GM19468 (cell line): Measurements from ENCODE around the gene PCDH17.

Experiments
- ATAC-seq: cut with Tn5 transposase; IDR thresholded peaks from one replicate; pipeline ENCODE4 v1.9.1; 2021; ENCODE audit warnings: mild to moderate bottlenecking, moderate library complexity, moderate number of reproducible peaks; ENCODE audit not compliant: unreplicated experiment; ENCODE audit errors: extremely low read depth

The PCDH17 gene, protein sequence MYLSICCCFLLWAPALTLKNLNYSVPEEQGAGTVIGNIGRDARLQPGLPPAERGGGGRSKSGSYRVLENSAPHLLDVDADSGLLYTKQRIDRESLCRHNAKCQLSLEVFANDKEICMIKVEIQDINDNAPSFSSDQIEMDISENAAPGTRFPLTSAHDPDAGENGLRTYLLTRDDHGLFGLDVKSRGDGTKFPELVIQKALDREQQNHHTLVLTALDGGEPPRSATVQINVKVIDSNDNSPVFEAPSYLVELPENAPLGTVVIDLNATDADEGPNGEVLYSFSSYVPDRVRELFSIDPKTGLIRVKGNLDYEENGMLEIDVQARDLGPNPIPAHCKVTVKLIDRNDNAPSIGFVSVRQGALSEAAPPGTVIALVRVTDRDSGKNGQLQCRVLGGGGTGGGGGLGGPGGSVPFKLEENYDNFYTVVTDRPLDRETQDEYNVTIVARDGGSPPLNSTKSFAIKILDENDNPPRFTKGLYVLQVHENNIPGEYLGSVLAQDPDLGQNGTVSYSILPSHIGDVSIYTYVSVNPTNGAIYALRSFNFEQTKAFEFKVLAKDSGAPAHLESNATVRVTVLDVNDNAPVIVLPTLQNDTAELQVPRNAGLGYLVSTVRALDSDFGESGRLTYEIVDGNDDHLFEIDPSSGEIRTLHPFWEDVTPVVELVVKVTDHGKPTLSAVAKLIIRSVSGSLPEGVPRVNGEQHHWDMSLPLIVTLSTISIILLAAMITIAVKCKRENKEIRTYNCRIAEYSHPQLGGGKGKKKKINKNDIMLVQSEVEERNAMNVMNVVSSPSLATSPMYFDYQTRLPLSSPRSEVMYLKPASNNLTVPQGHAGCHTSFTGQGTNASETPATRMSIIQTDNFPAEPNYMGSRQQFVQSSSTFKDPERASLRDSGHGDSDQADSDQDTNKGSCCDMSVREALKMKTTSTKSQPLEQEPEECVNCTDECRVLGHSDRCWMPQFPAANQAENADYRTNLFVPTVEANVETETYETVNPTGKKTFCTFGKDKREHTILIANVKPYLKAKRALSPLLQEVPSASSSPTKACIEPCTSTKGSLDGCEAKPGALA (N-terminal part only)

DNA sequence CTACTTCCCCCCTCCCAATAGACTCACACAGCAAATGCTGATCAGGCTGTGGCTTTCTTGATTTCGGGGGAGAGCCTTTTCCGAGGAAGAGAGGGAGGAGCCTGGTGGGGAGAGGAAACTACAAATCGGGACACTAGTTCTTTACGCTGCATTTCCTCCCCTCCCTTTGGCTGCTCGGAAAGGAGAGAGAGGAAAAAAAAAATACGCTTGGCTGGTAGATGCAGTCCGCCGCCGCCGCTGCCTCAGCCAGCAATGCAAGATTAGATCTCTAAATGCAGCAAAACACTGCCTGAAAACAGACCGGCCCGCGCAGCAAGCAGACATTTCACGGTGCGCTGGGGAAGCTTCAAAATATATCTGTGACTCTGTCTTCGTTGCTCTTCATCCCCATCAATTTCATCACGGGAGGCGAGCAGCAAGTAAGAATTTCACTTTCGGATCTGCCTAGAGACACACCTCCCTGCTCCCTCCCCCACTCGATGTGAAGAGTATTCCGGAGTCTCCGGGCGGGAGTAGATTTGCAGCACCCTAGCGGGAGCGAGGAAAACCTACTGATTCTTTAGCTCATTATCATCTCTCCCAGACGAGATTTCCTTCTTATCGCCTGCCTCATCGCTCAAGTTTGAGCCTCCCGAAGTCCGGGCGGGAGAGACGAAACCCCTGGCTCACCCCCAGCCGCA is at the start of gene PCDH17:
PCDH17 (plus strand) TSS at position 149 of the 680 bp plus-strand sequence. CDS start 803 bp downstream, outside the sequence.
- no peak for ATAC-seq

DNA sequence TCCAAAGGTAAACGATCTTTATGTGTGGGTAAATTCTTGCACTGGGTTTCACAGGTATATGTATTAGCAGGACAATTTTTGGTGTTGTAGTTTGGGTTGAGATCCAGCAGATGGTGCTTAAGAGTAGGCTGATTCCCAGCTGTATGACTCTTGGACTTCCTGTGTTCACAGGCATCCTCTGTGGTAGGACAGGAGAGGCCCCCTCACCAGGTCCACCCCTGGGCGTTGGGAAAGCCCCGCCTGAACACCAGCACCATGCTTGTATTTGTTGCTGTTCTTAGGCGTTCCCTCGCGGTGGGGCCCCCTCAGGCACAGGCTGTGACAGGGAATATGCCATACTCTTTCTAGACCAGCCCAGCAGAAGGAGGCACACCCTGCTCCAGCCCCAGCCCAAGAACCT is 49.5 kb upstream of the PCDH17 start:
- ATAC-seq, result no peak

- no peak for ATAC-seq
These were observed 48.0 kb upstream of the PCDH17 start for GRCh38 chr13:57583529-57583928.

- no peak for ATAC-seq
These were observed 42.9 kb upstream of the PCDH17 start for GRCh38 chr13:57588639-57589038.

DNA sequence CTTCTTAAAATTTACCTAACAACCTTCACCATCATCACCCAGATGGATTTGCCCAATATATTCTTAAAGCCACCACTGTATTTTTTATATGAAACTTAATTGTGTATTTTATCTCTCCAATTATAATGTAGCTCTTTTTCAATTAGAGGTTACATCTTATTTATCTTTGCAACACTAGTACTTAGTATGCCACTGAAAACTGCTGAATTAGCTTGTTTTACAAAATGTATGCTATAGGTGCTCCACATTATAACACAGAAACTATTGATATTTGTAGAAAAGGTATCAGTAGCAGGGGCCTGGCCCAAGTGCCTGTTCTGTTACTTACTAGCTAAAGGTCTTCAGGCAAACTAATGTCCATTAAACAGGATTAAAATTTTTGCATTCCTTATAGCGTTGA is 35.8 kb upstream of the PCDH17 start:
- ATAC-seq, result no peak

GRCh38 chr13:57601536-57601935 is 30.0 kb upstream of the PCDH17 start:
- no peak for ATAC-seq

DNA sequence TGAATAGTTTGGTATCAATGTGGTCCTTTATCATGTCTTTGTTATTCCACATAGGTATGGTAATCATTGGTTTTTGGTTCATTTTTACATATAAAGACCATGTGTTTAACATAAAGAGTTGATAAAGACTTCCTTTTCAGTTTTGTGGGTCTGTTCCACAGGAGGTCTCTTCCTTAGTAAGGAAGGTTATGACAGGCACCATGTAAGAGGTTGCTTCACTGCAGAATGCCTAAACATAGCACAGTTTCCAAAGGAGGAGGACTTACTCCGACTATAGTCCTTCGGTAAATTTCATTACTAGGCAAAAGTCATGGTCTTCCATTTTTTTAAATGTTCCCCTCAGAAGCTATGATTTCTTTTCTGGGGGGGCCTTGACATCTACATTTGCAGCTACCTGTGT is 27.1 kb upstream of the PCDH17 start:
- no peak for ATAC-seq

DNA sequence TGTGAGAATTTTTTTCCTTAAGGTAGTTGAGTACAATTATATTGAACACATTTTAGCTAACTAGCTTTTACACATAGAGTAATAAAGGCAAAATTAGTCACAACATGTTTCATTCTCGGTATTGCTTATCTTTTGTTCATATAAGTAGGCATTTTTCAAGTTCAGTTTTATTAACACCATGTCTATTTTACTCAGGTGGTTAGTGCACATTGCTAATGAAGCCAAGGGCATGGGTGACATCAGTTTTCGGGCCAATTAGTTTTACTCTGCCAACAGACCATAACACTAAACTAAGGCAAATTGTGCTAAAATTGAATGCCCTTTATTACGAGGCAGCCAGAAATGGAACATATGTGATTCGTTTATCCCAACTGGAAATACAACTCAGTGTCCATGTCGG is 19.6 kb upstream of the PCDH17 start:
- no peak for ATAC-seq

- ATAC-seq, result no peak
These were observed 19.0 kb upstream of the PCDH17 start for GRCh38 chr13:57612568-57612967.

DNA sequence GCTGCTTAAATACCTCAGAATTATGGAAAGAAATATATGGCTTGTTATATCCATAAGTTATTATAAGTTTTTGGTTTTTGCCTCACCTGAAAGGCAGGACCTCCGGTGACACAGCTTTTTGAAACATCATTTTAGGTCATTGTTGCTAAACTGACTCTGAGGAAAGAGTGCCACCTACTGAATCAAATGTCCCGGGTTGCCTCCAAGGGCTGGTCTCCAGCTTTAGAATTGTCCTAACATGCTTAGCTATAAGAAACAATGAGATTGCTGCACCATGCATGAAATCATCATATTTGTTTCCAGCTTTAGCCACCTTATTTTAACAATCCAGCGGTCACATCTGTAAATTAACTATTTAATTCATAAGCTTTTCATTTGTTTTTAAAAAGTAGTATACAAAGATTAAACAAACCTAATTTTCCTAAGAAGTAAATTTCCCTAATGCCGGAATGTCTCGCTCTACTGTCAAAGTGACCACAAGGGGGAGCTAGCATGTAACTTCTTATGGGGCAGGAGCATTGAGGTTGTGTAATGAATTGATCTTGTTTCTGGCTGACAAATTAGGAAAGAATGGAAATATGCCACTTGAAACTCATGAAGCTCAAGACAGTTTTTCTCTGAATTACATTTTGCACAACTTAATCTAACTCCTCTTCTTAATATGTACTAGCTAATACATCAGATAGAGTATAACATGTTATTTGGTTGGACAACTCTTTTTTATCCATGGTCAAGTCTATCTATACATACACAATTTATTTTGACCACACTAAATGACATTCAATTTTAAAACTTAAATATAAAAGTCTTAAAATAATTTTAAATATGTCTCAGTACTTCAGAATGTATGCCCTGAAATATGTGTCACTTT is 6.7 kb upstream of the PCDH17 start:
- ATAC-seq, result no peak

DNA sequence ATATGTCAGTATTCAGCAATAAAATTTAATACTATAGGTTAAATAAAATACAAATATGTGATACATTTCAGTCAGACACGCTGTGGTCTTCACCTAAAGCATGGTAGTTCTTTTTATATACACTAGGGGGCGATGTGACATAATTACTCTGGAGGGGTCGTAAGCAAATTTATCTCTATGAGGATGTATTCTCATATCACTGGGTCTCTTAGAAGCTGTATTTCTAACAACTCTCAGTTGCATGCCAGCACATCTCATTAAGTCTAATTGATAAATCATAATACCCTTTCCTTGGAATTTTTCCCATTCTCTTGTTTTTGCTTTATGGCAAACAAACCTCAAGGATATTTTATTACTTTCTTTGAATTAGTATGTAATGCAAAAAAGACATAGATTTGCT is 3.9 kb upstream of the PCDH17 start:
- ATAC-seq, result peak; percentile 41

GRCh38 chr13:57629391-57629804 is 2.1 kb upstream of the PCDH17 start:
- ATAC-seq, result no peak

DNA sequence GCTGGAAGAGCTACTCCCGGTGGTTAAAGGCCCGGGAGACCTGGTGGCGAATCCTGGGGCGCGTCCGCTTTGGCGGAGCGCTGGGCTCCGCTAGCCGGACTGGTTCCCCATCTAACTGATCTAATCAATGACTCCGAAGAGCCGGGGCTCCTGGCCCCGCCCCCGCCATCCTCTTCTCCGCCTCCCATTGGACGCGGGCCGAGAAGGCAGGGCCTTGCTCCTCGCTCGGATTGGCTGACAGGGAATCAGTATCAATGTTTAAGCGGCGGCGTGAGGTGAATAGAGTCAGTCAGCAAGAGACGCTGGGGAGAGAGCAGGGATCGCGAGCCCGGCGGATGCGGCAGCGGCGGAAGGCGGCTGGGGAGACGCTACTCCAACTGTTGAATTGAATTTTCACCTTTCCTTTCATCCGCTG is 1.7 kb upstream of the PCDH17 start:
- ATAC-seq, result no peak

DNA sequence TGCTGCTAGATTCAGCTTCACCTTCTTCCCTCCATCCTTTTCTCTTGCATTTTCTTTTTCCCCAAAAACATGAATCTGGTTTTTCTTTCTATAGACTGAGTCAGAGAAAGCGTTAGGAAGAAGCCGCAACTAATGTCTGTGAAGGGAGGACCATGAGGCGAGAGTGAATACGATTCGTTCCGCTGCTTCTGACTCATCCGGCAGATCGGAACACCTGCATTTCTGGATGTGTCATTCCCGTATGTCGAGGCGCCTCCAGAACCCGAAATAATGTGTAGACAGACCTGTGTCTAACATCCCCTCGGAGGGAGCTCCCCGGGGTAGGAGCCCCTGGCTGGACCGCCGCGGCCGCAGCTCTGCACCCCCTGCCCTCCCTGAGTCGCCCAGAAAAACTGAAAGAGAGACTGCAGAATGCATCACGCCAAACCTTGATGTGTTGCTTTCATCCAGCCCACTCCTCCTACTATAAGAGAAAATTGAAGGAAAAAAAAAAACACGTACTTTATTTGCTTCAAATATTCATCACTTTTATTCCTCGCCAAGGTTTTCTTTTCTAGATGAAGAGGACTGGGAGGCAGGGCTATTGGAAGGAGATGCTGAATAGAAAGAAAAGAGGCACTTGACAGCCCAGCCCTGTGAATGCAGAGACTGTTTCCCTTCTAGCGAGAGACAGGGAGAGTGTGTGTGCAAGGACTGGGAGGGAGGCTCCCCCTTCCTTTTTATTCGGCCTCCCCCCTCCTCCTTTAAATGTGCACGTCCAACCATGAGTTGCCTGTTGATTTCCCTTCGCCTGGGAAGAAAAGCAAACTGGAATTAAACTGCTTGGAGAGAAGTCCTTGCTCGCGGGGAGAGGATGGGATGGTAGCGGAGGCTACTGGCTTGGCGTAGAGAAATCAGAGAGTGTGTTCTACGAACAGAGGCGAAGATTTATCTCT is 616 bp upstream of the PCDH17 start:
- no peak for ATAC-seq

DNA sequence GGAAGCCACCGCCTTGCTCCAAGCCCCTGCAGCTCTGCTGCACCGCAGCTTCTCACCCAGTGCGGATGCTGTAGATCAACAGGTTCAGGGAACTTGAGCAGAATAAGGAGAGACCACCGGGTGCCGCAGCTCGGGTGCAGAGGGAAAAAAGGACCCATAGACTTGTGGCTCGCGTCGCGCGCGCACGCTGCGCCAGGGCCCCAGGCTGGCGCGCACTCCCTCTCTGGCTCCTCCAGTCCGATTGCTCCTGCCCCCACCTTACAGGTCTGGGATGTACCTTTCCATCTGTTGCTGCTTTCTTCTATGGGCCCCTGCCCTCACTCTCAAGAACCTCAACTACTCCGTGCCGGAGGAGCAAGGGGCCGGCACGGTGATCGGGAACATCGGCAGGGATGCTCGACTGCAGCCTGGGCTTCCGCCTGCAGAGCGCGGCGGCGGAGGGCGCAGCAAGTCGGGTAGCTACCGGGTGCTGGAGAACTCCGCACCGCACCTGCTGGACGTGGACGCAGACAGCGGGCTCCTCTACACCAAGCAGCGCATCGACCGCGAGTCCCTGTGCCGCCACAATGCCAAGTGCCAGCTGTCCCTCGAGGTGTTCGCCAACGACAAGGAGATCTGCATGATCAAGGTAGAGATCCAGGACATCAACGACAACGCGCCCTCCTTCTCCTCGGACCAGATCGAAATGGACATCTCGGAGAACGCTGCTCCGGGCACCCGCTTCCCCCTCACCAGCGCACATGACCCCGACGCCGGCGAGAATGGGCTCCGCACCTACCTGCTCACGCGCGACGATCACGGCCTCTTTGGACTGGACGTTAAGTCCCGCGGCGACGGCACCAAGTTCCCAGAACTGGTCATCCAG is 964 bp downstream of the PCDH17 start:
- ATAC-seq, result no peak

- ATAC-seq, result no peak
These were observed 1.8 kb downstream of the PCDH17 start for GRCh38 chr13:57633141-57633949.
